GM19455 (cell line): Measurements from ENCODE around the gene RETREG2.
"Not testable (repeated sequence)": the region's sequence is repeated elsewhere in the genome, so short reads cannot be mapped to it uniquely, and the experiment has no call there.

Experiments used
- ATAC-seq: cut with Tn5 transposase; IDR thresholded peaks from one replicate; pipeline ENCODE4 v1.9.1; 2021; ENCODE audit not compliant: unreplicated experiment

The RETREG2 gene

GRCh38 chr2:219186754-219187456, 8.8 kb downstream of the RETREG2 start:
- ATAC-seq: no peak

GRCh38 chr2:219197388-219197787, 19.3 kb downstream of the RETREG2 start:
- no peak for ATAC-seq

- no peak for ATAC-seq
Measured at GRCh38 chr2:219198974-219199373, 20.9 kb downstream of the RETREG2 start.

GRCh38 chr2:219199470-219200211, 21.6 kb downstream of the RETREG2 start:
- no peak for ATAC-seq

GRCh38 chr2:219200502-219201326, 22.6 kb downstream of the RETREG2 start:
- ATAC-seq: not testable (repeated sequence)

GRCh38 chr2:219201331-219201730, 23.3 kb downstream of the RETREG2 start:
- not testable (repeated sequence) for ATAC-seq

GRCh38 chr2:219204425-219205164, 26.5 kb downstream of the RETREG2 start:
- no peak for ATAC-seq

- no peak for ATAC-seq
Measured at GRCh38 chr2:219205165-219205538, 27.1 kb downstream of the RETREG2 start.

GRCh38 chr2:219205981-219206327, 27.9 kb downstream of the RETREG2 start:
- ATAC-seq: no peak

- ATAC-seq: peak; percentile 96
Measured at GRCh38 chr2:219206328-219207133, 28.5 kb downstream of the RETREG2 start, which contains the start of gene ZFAND2B. TSS of gene ZFAND2B (plus strand) at chr2:219206782. CDS start at chr2:219206988, 206 bp downstream.

GRCh38 chr2:219207134-219207883, 29.2 kb downstream of the RETREG2 start:
- no peak for ATAC-seq

GRCh38 chr2:219207884-219208740, 30.0 kb downstream of the RETREG2 start:
- ATAC-seq: no peak

- ATAC-seq: no peak
Measured at GRCh38 chr2:219209236-219210195, 31.4 kb downstream of the RETREG2 start.

- ATAC-seq: no peak
Measured at GRCh38 chr2:219210196-219210885, 32.3 kb downstream of the RETREG2 start.

- ATAC-seq: no peak
Measured at GRCh38 chr2:219210886-219211362, 32.8 kb downstream of the RETREG2 start.

- no peak for ATAC-seq
Measured at GRCh38 chr2:219213026-219213415, 34.9 kb downstream of the RETREG2 start.
